Activated CD8-positive, alpha-beta memory T cell treated with anti-CD3 and anti-CD28 coated beads for 24 hours (primary cell): ENCODE data around the gene SCAND1.

Source experiments
- DNase-seq: peaks from one replicate; pipeline ENCODE4 v3.0.0-alpha.2; 2020

The SCAND1 gene

DNA sequence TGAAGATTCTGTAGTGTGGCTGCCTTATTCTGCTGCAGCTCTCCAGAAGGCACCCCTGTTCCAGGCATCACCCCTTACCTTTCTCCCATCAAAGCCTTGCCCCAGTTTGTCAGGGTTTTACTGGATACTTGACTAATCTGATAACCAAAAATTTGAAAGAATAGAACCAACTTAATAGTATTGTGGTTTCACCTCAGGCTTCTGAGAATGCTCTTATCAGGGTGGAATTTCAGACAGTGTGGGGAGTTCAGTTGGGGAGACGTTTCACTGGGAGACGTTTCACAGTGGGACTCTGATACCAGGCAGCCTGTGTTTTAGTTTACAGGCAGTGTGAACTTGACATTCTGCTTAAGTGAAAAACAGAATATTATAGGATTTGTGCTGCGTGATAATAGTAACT is 50.5 kb downstream of the SCAND1 start:
- DNase-seq, result no peak
